GM21360 (cell line): Measurements from ENCODE around the gene TBC1D12.
A peak's percentile ranks its signal among the peaks of the same experiment; 100 is the strongest.
"Not testable (repeated sequence)": the region's sequence is repeated elsewhere in the genome, so short reads cannot be mapped to it uniquely, and the experiment has no call there.

Experiments used
- ATAC-seq: cut with Tn5 transposase; IDR thresholded peaks from one replicate; pipeline ENCODE4 v1.9.1; 2021; ENCODE audit warnings: mild to moderate bottlenecking, moderate library complexity; ENCODE audit not compliant: unreplicated experiment

TBC1D12 gene

DNA sequence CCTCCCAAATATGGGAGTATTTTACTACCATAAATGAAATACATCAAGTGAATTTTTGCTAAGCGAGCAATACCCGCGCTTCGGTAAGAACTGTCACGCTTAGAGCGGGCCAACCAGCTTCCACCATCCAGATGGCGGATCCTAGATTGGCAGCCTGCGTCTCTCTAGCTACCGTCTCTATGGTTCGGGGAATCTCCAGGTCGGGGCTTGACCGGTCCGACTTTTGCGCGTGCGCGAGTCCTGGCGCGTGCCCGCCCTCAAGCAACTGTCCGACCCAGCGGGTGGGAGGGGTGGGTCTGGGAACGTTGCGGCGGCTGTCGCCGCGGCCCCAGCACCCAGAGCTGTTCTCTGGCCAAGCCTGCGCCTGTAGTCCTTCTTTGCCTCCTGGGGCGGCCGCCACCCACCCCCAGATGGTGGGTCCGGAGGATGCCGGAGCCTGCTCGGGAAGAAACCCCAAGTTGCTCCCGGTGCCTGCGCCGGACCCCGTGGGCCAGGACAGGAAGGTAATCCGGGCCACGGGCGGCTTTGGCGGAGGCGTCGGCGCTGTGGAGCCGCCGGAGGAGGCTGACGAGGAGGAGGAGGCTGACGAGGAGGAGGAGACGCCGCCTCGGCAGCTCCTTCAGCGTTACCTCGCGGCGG, at the start of gene TBC1D12:
TSS of gene TBC1D12 (plus strand) at position 338 of the 639 bp plus-strand sequence. CDS start at position 411, 73 bp downstream.
- peak; percentile 56 for ATAC-seq

DNA sequence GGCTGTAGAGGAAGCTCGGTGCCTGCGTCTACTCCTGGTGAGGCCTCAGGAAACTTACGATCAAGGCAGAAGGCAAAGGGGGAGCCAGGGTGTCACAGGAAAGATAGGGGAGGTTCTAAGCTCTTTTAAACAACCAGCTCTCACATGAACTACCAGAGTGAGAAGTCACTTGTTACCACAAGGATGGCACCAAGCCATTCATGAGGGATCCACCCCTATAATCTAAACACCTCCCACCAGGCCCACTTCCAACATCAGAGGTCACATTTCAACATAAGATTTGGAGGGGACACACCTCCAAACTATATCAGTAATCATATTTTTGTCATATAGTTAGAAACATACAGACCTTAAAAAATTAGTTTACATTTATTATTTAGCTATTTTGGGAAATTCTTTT, 49.0 kb upstream of the TBC1D12 start:
- ATAC-seq = no peak

- no peak for ATAC-seq
Measured at GRCh38 chr10:94355841-94356240, 46.5 kb upstream of the TBC1D12 start.

GRCh38 chr10:94357193-94357592, 45.1 kb upstream of the TBC1D12 start:
- no peak for ATAC-seq

GRCh38 chr10:94358480-94358879, 43.9 kb upstream of the TBC1D12 start:
- no peak for ATAC-seq

DNA sequence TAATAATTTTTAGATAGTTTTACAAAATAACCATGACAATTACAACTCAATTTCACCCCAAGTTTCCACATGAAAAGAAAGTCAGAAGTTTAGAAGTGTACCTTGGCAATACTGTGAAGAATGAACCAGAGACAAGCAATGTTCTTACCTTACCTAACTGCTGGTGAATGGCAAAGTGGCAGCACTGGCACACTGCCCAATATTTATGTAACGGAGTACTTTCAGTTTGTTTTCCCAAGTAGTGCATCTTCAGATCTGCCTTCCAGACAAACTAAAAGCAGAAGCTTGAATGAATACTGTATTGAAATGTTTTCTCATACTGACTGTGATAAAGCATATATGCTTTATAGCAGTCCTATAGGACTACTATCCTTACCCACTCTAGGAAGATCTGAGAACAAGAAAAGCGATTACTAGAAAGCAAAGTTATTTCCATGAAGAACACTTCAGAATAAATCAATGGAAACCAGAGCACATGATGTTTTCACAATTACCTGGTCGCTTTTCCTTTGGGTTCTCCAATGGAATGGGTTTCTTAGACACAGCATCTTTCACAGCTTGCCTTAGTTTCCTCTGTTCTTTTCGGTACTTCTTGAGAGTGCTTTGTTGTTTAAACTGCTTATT, 41.1 kb upstream of the TBC1D12 start:
- ATAC-seq = no peak

- ATAC-seq = peak; percentile 97
Measured at GRCh38 chr10:94362360-94363250, 39.7 kb upstream of the TBC1D12 start, which contains the start of gene NOC3L. Gene NOC3L (minus strand): TSS chr10:94362939. CDS start chr10:94362838, 101 bp downstream.

GRCh38 chr10:94363251-94363565, 39.1 kb upstream of the TBC1D12 start:
- ATAC-seq = no peak

DNA sequence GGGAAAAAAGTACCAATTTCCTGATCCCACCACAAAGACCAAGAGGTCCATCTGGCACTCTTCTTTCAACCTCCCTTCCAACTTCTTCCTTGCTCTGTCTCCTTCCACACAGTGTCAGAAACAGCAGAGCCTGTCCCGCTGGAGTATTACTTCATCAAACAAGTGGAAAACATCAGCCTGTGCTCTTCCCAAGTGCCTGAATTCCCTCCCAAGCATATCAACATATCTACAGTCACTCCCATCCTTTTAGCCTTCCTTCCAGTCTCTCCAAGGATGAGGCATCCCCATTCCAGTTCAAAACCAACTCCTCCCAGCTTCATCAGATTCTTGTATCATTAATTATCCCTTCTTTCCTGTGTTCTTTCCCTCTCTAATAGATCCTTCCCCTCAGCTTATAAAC, 37.9 kb upstream of the TBC1D12 start:
- no peak for ATAC-seq

GRCh38 chr10:94366382-94366781, 36.0 kb upstream of the TBC1D12 start:
- ATAC-seq = no peak

GRCh38 chr10:94370501-94370900, 31.8 kb upstream of the TBC1D12 start:
- ATAC-seq = no peak

DNA sequence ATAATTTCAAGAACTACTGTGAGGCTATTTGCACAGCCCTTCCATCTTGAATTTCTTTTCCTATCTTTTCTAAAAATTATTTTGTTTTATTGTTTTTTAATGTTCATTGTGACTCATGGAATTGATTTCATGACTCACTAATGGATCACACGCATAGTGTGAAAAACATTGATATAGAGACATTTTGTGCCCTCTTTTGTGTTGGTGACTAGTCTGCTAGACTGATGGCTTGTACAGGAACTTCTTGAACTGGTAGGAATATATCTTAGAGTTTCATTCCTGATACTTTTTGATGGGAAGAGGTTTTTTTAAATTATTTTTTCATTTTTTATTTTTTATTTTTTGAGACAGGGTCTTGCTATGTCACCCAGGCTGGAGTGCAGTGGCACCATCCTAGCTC, 27.0 kb upstream of the TBC1D12 start:
- ATAC-seq = no peak

DNA sequence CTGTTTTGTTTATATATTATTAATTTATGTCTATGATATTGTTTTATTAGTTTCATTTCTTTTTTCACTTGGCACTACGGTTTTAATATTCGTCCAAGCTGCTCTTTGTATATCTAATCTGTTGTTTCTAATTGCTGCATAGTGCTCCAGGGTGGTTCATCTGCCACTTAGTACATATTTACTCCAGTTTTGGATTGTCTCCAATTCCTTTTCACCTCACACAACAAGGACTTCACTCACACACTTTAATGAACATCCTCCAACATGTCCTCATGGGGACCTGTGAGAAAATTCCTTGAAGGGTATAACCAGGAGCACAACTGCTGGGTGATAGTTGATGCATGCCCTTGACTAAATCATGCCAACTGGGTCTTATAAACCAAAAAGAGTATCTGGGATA, 25.5 kb upstream of the TBC1D12 start:
- no peak for ATAC-seq

DNA sequence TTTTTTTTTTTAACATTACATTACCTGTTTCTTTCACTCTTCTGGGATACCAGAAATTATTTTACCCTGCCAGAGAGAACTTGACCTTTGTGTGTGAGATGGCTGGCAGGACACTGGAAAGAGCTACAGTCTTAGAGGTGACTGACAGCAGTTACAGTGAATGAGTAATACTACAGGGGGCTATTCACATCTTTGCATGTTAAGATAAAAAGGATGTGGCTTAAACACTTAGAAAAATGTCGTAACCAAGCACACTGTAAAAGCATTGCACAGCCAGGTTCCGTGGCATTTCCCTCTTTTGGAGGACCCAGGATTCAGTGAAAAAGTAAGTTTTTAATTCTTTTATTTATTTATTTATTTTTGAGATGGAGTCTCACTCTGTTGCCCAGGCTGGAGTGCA, 18.8 kb upstream of the TBC1D12 start:
- ATAC-seq = no peak

GRCh38 chr10:94385733-94386132, 16.6 kb upstream of the TBC1D12 start:
- not testable (repeated sequence) for ATAC-seq

- ATAC-seq = not testable (repeated sequence)
Measured at GRCh38 chr10:94392117-94392516, 10.2 kb upstream of the TBC1D12 start.

DNA sequence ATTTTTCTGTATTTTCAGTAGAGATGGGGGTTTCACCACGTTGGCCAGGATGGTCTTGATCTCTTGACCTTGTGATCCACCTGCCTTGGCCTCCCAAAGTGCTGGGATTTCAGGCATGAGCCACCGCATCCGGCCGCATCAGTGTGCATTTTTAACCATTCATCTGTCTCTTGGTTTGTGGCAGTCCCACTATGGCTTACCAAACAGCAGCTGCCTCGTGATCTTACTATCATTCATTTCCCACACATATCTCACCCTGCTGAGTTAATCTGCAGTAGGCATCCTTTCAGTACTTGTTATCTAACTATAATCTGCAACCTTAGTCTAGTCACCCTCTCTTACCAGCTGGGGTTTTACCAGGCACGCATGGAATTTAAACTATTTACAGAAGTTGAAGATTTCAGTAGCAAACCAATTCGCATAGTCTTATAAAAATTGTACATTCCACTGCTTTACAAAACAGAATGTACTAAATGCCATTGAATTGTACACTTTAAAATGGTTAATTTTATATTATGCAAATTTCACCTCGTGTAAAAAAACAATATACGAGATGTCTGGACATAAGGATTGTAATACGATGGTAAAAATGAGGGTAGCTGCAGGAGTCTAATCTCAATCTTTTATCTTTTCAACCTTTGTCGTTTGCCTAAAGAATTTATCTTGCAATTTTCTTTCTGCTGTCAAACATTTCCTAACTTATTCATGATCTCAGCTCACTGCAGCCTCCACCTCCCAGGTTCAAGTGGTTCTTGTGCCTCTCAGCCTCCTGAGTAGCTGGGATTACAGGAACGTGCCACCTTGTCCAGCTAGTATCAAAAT, 4.6 kb upstream of the TBC1D12 start:
- ATAC-seq = no peak

DNA sequence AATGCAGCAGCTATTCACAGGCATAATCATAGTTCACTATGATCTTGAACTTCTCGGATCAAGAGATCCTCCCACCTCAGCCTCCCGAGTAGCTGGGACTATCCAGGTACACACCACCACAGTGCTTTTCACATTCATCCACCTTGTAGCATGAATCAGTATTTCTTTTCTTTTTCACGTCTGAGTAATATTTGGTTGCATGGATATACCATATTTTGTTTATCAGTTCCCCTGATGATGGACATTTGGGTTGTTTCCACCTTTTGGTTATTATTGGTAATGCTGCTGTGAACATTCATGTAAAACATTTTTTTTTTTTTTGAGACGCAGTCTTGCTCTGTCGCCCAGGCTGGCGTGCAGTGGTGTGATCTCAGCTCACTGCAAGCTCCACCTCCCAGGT, 3.6 kb upstream of the TBC1D12 start:
- no peak for ATAC-seq

DNA sequence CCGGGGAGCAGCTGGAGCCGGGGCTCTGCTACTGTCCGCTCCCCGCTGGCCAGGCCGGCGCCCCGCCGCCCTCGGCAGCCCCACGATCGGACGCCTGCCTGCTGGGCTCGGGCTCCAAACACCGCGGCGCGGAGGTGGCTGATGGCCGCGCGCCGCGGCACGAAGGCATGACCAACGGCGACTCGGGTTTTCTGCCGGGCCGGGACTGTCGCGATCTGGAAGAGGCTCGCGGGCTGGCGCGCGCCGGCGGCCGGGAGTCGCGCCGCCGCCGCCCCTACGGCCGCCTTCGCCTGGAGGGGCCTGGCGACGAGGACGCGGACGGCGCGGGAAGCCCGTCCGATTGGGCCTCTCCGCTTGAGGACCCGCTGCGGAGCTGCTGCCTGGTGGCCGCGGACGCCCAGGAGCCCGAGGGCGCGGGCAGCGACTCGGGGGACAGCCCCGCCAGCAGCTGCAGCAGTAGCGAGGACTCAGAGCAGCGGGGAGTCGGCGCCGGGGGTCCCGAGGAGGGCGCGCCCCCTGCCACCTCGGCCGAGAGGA, 570 bp downstream of the TBC1D12 start:
- peak; percentile 27 for ATAC-seq

- ATAC-seq = peak; percentile 60
Measured at GRCh38 chr10:94403380-94404213, 1.3 kb downstream of the TBC1D12 start.
